GM18909 (cell line): ENCODE measurements around the gene PCBD1.

Experiments
- ATAC-seq: cut with Tn5 transposase; IDR thresholded peaks from one replicate; pipeline ENCODE4 v1.9.1; 2021; ENCODE audit warnings: mild to moderate bottlenecking; ENCODE audit not compliant: unreplicated experiment, poor library complexity

PCBD1 gene

DNA sequence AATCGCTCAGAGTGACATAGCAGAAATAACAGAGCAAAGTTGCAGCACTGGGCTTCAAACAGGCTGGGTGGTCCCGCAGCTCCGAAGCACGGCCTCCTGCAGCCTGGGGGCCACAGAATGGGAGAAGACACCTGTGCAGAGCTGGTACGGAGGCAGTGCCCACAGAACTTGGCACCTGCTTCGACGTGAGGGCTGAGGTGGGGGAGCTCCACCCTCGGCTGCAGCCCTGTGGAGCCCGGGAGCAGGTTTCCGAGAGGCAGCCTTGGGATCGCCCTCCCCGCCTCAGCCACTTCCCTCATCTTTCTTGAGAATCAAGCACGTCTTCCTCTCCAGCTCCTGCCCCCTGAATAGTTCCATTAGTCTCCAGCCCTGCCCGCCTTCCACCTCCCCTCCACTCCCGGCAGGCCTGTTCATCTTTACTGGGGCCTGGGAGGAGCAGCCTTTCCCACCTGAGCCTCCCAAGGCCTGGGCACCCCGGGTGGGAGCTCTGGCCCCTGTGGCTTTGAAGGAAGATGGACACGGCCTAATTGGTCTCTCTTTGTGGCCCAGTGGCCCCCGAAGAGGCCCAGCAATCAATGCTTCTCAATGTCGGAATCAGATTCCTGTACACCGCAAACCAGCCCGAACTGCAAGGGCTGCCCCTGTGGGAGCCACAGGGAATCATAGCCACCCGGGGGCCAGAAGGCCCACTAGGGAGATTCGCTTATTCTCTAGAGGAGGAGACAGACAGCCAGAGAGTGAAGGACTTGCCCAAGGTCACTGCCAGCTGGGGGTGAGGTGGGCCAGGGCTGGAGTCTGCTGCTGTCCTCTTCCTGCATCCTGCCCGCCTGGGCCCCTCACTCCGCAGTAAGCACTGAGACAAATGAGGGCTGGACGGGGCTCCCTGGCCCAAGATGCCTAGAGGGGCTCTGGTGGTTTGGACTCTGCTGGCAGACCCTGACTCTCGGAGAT is 17.0 kb upstream of the PCBD1 start:
- no peak for ATAC-seq

DNA sequence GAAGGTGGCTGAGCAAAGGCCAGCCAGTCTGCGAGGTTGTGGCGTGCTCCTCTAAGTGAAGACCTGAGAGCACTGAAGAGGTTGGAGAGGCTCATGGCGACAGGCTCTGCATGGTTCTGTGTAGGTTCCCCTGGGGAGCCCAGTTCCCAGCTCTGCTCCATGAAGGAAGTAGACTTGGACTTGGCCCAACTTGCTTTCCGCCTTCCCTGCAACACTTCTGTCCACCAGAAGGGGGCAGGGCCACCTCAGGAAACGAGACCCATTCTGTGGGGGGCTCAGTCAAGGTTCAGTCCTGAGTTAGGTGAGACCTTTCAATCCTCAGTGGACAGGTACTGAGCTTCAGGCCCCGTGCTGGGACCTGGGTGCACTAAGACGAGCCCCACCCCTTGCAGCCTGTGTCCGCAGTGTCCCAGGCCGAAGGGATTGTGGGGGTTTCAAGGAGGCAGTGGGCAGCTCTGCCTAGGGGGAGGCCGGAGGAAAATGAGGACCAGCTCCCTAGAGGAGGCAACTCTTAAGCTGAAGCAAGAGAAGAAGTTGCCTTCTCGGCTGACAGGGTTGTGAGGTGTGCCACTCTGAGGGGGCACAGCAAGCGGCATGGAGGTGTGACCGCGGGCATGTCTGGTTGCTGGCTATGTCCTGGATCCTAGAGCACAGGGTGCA is 15.0 kb upstream of the PCBD1 start:
- ATAC-seq, result no peak

DNA sequence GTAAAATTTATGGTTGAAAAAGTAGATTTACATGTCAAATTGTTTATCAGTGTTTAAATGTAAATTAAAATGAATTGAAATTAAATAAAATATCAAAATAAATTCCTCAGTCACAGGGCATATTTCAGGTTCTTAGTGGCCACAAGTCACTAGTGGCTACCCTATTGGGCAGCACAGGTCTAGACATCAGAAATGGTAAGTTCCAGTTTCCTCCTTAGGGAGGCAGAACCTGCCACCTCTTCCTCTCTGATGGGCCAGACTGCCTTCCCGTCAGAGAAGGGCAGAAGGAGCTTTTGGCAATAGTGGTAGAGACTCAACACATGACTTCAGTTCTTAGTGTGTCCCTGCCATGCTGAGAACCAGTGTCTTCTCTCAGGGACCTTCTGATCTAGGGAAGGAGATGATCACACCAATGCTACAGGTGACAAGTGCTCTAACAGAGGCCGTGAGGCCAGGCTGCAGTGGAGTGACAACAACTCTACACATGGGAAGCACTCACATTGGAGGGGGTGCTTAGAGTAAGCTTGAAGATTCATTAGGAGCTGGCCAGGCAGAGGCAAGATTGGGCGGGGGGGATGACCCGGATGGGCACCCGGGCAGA is 14.4 kb upstream of the PCBD1 start:
- ATAC-seq, result no peak

DNA sequence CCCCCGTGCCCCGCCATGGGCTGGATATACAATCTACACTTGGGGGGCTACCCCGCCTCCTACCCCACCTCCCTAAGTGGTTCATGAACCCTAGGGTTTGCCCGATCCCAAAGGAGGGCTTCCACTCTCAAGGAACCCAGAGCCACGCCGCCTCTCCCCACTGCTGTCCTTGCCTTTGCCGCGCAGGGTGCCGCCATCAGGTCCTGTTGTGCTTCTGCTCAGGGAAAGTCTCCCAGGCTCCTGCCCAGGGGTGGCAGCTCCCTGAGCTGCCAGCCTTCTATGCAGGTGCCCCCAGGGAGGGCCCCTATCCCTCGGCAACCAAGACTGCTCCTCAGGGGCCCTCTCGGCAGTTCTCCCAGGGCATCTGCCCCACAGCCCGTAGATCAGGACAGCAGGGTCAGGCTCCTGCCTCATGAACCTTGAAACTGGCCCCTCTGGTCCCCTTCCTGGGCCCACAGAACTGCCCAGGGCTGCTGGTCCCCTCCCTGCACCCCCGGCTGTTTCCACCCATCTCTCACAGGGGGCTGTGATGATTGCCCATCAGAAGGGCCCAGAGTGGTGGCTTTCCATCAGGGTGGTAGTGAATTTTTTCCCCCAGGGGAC is 13.0 kb upstream of the PCBD1 start:
- ATAC-seq, result no peak

DNA sequence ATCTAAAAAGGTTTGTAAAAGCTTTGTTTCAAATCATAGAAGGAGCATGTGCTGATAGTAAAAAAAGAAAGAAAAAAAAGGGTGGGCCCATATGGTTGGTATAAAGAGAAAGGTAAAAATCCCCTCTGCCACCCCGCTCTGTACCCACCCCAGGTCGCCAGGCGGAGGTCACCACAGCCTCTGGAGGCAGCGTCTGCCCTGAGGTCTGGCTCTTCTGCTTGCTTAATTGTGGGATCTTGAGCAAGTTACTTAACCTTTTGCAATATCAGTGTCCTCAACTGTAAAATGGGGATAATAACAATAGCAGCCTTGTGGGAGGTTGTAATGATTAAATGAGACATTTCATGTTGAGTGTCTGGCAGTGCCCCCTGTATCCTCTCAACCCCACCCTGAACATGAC is 10.7 kb upstream of the PCBD1 start:
- ATAC-seq, result no peak

DNA sequence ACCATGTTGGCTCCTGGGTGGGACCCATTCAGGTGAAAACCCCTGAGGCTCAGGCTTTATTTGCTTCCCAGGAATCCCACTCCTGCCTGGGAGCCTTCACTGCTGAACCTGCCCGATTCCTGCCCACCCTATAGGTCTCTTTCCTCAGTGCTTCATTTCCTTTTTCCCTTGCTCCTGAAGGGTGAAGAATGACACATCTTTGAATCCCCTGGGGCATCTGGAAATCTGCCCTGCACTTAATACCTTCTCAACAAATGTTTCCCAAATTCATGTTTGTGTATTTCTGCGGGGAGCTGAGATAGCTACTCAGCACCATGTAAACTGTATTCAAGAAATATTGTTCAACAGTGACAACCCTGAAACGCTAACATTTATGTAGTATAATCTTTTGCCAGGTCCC is 10.3 kb upstream of the PCBD1 start:
- no peak for ATAC-seq

DNA sequence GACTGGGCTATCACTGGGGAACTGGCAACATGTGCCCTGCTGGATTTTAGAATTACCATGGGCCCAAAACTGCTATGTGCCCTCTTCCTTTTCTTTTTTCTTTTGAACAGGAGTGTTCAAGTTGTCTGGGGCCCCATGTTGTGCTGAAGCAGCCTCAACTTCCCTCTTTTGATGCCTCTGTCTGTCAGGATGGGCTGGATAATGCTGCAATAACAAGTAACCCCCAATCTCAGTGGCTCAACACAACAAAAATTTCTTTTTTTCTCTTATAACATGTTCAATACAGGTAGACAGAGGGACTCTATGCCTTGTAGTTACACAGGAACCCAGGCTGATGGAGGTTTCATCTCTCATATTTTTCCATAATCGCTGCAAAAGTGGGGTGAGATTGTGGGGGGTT is 8.2 kb upstream of the PCBD1 start:
- ATAC-seq, result no peak

DNA sequence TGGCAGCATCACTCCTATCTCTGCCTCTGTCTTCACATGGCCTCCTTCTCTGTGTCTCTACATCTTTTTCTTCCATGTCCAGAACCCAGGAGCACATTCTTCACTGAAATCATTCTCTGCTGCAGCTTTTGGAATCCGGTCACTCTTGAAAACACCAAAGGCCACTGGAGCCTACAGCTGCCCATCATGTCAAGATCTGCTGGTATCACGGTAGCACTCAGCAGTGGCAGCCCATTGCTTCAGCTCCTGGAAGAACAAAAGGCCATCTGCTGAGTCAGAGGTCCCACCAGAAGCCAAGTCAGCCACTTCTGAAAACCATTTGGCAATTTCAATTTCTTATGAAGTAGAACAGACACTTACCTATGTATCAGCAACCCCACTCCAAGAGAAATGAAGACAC is 6.1 kb upstream of the PCBD1 start:
- ATAC-seq, result no peak

DNA sequence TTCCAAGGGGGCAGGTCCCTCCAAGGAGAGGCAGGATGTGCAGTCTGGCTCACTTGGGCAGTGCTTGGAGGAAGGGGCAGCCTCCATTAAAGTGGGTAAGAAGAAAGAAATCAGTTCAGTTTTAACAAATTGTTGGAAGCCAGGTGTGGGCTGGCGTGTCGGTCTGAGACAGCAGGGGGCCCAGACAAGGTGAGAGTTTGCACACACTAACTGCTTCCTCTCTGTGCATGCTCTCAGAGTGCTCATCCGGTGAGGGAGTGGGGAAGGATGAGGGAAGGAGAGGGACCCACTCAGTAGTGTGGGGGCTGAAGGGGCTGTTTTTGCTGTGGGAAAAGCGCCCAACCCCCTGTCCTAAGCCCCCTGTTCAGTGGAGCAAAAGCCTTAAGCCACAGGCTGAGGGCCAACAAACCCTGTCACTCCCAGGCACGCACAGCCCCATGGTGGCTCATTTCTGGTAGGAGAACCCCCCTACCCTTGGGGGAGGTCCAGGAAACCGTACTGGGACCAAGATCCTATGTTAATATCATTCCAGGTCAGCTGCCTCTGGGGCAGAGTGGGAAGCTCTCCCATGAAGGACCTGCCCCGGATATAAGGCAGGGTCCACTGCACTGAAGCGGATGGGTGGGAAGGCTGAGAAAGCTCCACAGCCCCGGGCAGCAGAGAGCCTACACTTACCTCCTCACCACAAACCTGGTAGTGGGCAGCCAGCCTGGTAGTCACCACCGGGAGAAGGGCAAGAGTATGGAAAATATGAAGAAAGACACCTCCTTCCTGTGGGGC is 5.1 kb upstream of the PCBD1 start:
- ATAC-seq, result no peak

DNA sequence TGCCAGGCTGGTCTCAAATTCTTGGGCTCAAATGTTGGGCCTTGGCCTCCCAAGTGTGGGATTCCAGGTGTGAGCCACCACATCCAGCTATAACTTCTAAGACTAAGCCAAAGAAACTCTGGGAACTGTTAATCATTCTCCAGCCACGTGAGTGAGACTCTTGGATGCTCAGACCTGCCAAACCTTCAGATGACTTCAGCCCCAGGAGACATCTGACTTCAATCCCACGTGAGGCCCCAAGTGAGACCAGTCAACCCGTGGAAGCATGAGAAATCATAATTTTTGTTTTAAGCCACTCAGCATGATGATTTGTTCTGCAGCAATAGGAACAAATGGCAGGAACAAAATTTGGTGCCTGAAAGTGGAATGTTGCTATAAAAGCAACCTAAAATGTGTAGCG is 4.3 kb upstream of the PCBD1 start:
- no peak for ATAC-seq

DNA sequence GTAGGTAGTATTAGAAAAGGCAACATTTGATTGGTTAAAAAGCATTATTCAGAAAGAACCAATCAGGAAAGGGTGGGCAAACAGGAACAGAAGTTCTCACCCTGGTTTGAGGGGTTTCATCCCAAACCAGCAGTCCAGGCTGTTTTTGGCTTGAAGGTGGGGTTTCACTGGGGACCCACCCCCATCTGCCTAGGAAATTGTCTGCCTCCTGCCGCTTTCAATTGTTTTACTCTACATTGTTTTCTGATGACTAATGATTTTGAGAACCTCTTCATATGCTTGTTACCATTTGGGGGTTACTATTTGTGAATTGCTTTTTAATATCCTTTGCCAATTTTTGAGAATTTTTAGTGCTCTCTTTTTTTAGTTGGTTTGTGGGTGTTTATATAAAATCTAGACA is 3.3 kb upstream of the PCBD1 start:
- no peak for ATAC-seq

DNA sequence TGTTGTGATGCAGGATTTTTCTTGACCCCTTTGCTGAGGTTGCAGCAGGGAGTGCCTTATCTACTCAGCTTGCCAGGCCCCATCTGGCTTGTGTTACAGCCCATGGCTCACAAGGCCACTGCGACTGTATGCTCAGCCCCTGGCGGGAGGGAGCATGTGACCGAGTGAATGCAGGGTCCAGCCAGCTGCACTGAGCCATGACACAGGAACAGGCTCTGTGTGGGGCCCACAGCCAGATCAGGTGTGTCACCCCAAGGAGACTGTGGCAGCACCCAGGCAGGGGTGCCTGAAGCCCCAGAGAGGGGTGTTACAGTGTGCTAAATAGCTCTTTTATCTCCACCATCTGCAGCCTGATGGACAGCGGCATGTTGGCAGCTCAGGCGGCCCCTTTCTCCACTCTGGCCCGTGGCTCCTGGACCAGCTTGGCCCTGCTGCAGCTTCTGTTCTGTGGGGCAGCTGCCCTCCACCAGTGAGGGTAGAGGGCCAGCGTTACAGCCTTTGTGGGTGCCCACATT is 2.6 kb upstream of the PCBD1 start:
- no peak for ATAC-seq

DNA sequence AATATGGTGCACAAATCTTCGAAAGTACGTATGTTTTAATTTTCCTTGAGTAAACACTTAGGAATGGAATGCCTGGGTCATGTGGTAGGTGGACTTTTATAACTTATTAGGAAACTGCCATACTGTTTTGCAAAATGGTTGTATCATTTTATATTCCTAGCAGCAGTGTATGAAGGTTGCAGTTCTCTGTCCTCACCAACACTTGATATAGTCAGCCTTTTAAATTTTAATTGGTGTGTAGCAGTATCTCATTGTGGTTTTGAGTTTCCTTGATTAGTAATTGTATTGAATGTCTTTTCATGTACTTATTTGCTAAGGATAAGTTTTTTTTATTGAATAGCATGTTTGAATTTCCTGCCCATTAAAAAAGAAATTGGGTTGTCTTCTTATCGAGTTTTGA is 926 bp upstream of the PCBD1 start:
- ATAC-seq, result no peak

DNA sequence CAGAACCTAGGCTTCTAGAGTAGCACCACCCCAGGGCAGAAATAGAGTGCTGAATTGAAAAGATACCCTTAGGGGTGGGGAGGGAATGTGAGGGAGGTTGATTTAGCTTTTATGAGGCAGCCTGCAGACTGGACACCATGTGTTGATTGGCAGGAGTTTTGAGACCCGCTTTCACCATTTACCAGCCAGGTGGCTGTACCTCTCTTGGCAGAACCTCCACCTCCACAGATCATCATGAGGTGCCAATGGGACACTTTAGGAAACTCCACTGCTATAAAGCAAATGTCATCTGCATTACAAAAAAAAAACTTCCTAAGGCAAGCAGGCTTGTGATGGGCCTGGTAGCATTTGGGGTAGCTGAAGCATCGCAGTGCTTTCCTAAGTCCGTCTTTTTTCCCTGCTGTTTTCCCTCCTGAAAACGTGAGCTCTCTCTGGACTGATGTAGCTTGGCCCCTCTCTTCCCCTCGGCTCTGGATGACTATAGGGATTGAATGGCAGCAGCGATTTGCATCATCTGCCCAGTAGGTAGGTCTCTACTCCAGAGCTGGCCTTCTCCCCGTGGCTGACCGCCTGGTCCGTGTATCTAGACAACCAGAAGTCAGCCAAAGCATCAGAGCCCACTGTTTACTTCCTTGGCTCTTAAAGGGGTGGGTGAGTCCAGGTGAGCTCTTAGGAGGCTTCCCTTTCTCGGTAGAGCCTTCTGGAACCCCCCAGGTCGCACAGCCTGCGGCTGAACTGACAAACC is 1.3 kb downstream of the PCBD1 start:
- no peak for ATAC-seq

DNA sequence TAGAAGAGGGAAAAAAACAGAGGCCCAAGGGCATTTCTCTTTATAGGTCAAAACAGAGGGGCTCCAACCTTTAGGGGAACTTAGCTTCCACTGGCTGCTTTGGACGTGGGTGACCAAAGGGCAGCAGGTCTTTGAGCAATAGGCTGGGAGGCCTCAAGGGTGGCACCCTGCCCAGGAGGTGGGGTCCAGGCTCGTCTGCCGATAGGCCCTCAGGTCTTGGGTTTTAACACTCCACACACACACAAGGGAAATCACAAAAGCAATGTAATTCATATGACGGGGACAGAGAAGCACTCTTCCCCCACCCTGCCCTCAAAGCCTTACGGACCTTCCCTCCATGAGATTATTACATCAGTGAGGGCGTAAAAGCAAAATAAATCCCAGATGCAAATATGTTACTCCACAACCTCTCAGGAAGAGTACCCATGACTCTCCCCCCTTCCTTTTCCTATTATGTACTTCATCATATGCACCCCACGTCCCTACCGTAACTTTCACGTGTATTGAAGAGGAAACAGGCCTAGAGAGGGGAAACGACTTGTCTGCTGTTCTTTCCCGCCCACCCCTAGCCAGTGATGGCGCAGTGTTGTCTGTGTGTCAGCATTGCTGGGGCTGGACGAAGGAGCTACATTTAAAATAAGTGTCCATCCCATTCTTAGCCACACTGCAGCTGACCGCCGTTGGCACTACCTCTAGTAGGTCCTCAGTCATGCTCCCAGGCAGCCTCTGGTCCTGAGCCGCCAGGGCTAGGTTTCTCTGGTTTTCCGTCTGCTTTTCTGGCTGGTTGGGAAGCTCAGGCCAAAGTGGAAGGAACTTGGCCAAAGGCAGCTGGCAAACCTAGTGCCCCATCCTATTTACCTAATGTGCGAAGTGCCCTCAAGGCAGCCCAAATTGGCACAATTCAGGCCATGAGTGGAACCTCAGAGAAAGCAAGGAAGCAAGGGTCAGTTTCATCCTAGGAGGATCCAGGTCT is 2.1 kb downstream of the PCBD1 start:
- ATAC-seq, result no peak

DNA sequence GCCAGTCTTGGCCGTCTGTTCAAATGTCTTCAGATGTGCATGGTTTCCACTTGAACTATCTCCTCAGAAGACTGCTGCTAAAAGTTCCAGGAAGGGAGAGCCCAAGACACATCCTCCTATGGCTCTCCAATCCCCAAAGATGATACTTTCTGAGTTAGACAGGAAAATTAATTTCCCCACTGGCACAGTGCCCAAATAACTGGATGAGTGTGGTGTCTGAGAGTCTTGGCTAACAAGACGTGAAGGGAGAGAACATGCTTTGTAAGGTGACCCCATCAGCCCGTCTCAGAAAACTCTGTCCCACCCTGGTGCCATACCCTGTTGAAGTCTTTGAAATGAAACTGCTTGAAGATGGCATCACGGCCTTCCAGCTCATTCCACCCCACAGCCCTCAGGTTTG is 2.9 kb downstream of the PCBD1 start:
- ATAC-seq, result no peak

DNA sequence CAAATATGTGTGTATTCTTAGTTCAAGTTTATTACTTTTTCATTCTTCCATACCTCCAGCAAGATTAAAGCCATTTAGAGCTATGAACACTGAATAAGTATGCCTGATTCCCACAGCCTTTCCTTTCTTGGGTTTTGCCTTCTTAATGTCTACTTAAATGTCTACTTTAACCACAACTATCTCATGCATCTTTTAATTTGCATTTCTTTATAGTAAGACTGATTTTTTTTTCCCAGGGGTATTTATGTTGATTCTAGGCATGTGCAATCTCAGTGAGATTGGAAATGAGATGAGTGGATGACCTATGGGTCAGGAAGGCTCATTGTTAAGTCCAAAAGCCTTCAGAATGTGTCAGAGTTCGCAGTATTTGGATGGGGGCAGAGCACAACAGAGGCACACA is 3.6 kb downstream of the PCBD1 start:
- no peak for ATAC-seq

DNA sequence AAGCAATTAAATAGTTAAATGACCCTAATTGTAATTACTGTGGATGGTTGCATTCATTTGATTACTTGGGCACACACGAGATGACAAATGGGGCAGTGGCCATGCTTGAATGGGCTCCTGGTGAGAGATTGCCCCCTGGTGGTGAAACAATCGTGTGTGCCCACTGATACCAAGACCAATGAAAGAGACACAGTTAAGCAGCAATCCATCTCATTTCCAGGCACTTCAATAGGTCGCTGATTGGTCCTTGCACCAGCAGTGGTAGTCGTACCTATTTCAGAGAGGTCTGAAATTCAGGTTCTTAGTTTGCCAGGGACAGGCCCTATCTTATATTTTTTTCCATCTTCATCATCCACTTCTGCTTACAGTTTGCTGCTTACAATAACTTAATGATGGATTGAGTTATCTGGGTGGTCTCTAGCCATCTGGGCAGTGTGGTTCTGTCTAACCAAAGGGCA is 8.3 kb downstream of the PCBD1 start:
- ATAC-seq, result no peak
